ENCODE measurements around the gene MYO7A. TPM values are rescaled to one million over a fixed set of nuclear protein-coding genes. Genes with fewer than 3 reads are reported as not detected.

The MYO7A gene
- total RNA-seq, 2 experiments from 2014 or later, result 0.61 to 0.63 TPM

- Mint-ChIP-seq H3K9me3 (no peaks in the 10 kb centered on the region), H3K4me3 (peak overlapping the region; percentile 74), H3K36me3 (ENCODE audit: low read depth) (no peaks in the 10 kb centered on the region), H3K27ac (no peak overlapping the region), H3K27me3 (no peaks in the 10 kb centered on the region), H3K4me1 (ENCODE audit: low read depth) (peaks cover 12% of the 10 kb centered on the region)
- Histone ChIP-seq H3K4me3 (ENCODE audit: low read length) (peak overlapping the region; percentile 56), H3K4me1 (ENCODE audit: insufficient read depth, low read length) (peaks cover 14% of the 10 kb centered on the region), H3K36me3 (ENCODE audit: insufficient read depth, low read length) (no peaks in the 10 kb centered on the region), H3K9me3 (ENCODE audit: control insufficient read depth in 1 of 2, insufficient read depth in 1 of 2, low read length in 2 of 2) (no peaks in the 10 kb centered on the region), H3K27me3 (ENCODE audit: control insufficient read depth in 1 of 2, insufficient read depth in 2 of 2, low read length in 2 of 2) (peaks cover 3 to 4% of the 10 kb centered on the region in 2 experiments), H3K27ac (ENCODE audit: low read depth in 1 of 2, low read length in 2 of 2) (no peak overlapping the region)
- CTCF ChIA-PET, result interaction anchor here (0.7 to 2.4 kb wide), 8 partner anchors 15 to 492 kb away, joined by 3 to 23 read pairs (median 4); no protein-coding TSS in a partner anchor
- ATAC-seq (ENCODE audit: poor library complexity), result peak; percentile 83
- POLR2A ChIA-PET, result no interaction called here
- DNase-seq, result peak; percentile 20 to 76 (median 51)
- TF ChIP-seq, protein P1, sequence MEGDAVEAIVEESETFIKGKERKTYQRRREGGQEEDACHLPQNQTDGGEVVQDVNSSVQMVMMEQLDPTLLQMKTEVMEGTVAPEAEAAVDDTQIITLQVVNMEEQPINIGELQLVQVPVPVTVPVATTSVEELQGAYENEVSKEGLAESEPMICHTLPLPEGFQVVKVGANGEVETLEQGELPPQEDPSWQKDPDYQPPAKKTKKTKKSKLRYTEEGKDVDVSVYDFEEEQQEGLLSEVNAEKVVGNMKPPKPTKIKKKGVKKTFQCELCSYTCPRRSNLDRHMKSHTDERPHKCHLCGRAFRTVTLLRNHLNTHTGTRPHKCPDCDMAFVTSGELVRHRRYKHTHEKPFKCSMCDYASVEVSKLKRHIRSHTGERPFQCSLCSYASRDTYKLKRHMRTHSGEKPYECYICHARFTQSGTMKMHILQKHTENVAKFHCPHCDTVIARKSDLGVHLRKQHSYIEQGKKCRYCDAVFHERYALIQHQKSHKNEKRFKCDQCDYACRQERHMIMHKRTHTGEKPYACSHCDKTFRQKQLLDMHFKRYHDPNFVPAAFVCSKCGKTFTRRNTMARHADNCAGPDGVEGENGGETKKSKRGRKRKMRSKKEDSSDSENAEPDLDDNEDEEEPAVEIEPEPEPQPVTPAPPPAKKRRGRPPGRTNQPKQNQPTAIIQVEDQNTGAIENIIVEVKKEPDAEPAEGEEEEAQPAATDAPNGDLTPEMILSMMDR (IDR thresholded peaks at IDR 0.05), result peak; percentile 99
- intact Hi-C loops (cut with DNase I, micrococcal nuclease), result loop anchor here (1.0 to 2.0 kb wide), 3 partner anchors 61 to 491 kb away; no protein-coding TSS in a partner anchor
These were observed 673 bp upstream of the MYO7A start for GRCh38 chr11:77127235-77127911.

- peaks cover 12% of the 10 kb centered on the region for H3K4me1 Mint-ChIP-seq (ENCODE audit: low read depth)
- no peaks in the 10 kb centered on the region for H3K9me3 ChIP-seq (ENCODE audit: control insufficient read depth in 1 of 2, insufficient read depth in 1 of 2, low read length in 2 of 2)
- H3K4me3 Mint-ChIP-seq, result no peak overlapping the region
- no peaks in the 10 kb centered on the region for H3K36me3 ChIP-seq (ENCODE audit: insufficient read depth, low read length)
- no peaks in the 10 kb centered on the region for H3K27me3 Mint-ChIP-seq
- ChIA-PET POLR2A (no interaction called here), CTCF (no interaction called here)
- H3K4me3 ChIP-seq (ENCODE audit: low read length), result no peak overlapping the region
- intact Hi-C loops (cut with DNase I, micrococcal nuclease), result no loop called here
- peaks cover 14% of the 10 kb centered on the region for H3K4me1 ChIP-seq (ENCODE audit: insufficient read depth, low read length)
- ATAC-seq (ENCODE audit: poor library complexity) (no peak), DNase-seq (no peak)
- peaks cover 3 to 4% of the 10 kb centered on the region in 2 experiments for H3K27me3 ChIP-seq (ENCODE audit: control insufficient read depth in 1 of 2, insufficient read depth in 2 of 2, low read length in 2 of 2)
- H3K36me3 Mint-ChIP-seq (ENCODE audit: low read depth), result no peaks in the 10 kb centered on the region
- H3K27ac Mint-ChIP-seq, result no peak overlapping the region
- H3K27ac ChIP-seq (ENCODE audit: low read depth in 1 of 2, low read length in 2 of 2), result no peak overlapping the region
- TF ChIP-seq, protein P1 (IDR thresholded peaks at IDR 0.05), result no peak
- no peaks in the 10 kb centered on the region for H3K9me3 Mint-ChIP-seq
These were observed 1.2 kb downstream of the MYO7A start for GRCh38 chr11:77129069-77129841.

GRCh38 chr11:77129842-77130756 is 2.1 kb downstream of the MYO7A start:
- CTCF ChIA-PET, result no interaction called here
- DNase-seq (no peak), ATAC-seq (ENCODE audit: poor library complexity) (no peak)
- Mint-ChIP-seq H3K9me3 (no peaks in the 10 kb centered on the region), H3K4me1 (ENCODE audit: low read depth) (peaks cover 12% of the 10 kb centered on the region), H3K36me3 (ENCODE audit: low read depth) (no peaks in the 10 kb centered on the region), H3K27me3 (no peaks in the 10 kb centered on the region), H3K4me3 (no peak overlapping the region), H3K27ac (no peak overlapping the region)
- peaks cover 14% of the 10 kb centered on the region for H3K4me1 ChIP-seq (ENCODE audit: insufficient read depth, low read length)
- no peak overlapping the region for H3K27ac ChIP-seq (ENCODE audit: low read depth in 1 of 2, low read length in 2 of 2)
- no peak overlapping the region for H3K4me3 ChIP-seq (ENCODE audit: low read length)
- H3K36me3 ChIP-seq (ENCODE audit: insufficient read depth, low read length), result no peaks in the 10 kb centered on the region
- H3K27me3 ChIP-seq (ENCODE audit: control insufficient read depth in 1 of 2, insufficient read depth in 2 of 2, low read length in 2 of 2), result peaks cover 3 to 4% of the 10 kb centered on the region in 2 experiments
- TF ChIP-seq, protein P1 (IDR thresholded peaks at IDR 0.05), result no peak
- no peaks in the 10 kb centered on the region for H3K9me3 ChIP-seq (ENCODE audit: control insufficient read depth in 1 of 2, insufficient read depth in 1 of 2, low read length in 2 of 2)
- POLR2A ChIA-PET, result no interaction called here
- intact Hi-C loops (cut with DNase I, micrococcal nuclease), result no loop called here

Data from CD4-positive, alpha-beta T cell (primary cell).